Fibroblast of skin of right biceps (primary cell): ENCODE measurements around the gene ENTREP3.

Experiments used
- DNase-seq: peaks from one replicate; pipeline ENCODE4 v3.0.0-alpha.2; 2013

ENTREP3 gene

GRCh38 chr1:155197901-155198546 lies 57.3 kb downstream of the ENTREP3 start:
- no peak for DNase-seq
